HCT116 (cell line): ENCODE results near the gene ACVRL1.

Experiments
- CEBPB ChIP-seq: IDR thresholded peaks from 2 replicates; pipeline ENCODE4 v1.6.1; 2012; ENCODE audit warnings: low read depth
- EZH2 ChIP-seq: fragments of 200-600 bp; sonication (generic); IDR thresholded peaks from 2 replicates; pipeline ENCODE4 v1.6.1; 2017; ENCODE audit warnings: antibody characterized with exemption, mixed run types
- JUND ChIP-seq: IDR thresholded peaks from 2 replicates; pipeline ENCODE4 v1.6.1; 2012
- POLR2A ChIP-seq: IDR thresholded peaks from 2 replicates; pipeline ENCODE4 v1.7.0; 2011; ENCODE audit warnings: borderline replicate concordance; ENCODE audit not compliant: insufficient read depth, insufficient read length; ENCODE audit errors: extremely low read depth
- POLR2AphosphoS5 ChIP-seq: IDR thresholded peaks from 2 replicates; pipeline ENCODE4 v1.6.1; 2011; ENCODE audit warnings: mild to moderate bottlenecking, low read depth, low read length, moderate library complexity
- SIN3A ChIP-seq: IDR thresholded peaks from 2 replicates; pipeline ENCODE4 v1.6.1; 2012; ENCODE audit warnings: low read depth
- SRF ChIP-seq: IDR thresholded peaks from 2 replicates; pipeline ENCODE4 v1.6.1; 2012; ENCODE audit warnings: low read depth
- TF ChIP-seq, protein P1 (sequence below): IDR thresholded peaks from 2 replicates; pipeline ENCODE4 v1.6.1; 2012
- TF ChIP-seq, protein P2 (sequence below): IDR thresholded peaks from 2 replicates; pipeline ENCODE4 v1.6.1; 2011; ENCODE audit warnings: mild to moderate bottlenecking, low read length, moderate library complexity; ENCODE audit not compliant: insufficient replicate concordance; ENCODE audit errors: extremely low read depth
- TF ChIP-seq, protein P3 (sequence below), 3 experiments: fragments of 200-600 bp in 1 of 3; sonication (generic) in 1 of 3; IDR thresholded peaks in 2 of 3; conservative IDR thresholded peaks in 1 of 3; 2 replicates each; pipeline ENCODE4 v1.5.1; 2012 to 2017; ENCODE audit warnings: low read depth in 2 of 3, low read length in 2 of 3, antibody characterized with exemption in 1 of 3, borderline replicate concordance in 1 of 3, control low read depth in 1 of 3, mild to moderate bottlenecking in 1 of 3, mixed read lengths in 1 of 3, mixed run types in 1 of 3, moderate library complexity in 1 of 3; ENCODE audit not compliant: insufficient read depth in 1 of 3

DNA sequence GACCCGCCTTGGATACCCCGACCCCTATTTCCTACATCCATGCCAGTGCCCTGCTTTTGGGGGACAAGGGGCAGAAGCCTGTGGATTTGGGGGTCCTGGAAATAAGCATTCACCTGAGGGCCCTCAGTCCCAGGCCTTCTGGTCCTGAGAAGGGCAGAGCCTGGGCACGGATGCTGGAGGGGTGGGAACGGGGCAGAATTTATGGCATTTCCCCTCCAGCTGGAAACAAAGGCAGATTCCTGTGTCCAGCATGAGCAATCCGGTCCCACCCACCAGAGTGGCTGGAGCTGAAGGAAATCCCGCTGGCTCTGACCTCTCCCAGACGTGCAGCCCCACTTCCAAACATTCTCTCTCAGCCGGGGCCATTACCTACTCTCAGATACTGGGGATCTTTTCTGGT, 10.1 kb upstream of the ACVRL1 start:
- TF ChIP-seq, protein P1, sequence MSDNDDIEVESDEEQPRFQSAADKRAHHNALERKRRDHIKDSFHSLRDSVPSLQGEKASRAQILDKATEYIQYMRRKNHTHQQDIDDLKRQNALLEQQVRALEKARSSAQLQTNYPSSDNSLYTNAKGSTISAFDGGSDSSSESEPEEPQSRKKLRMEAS: no peak
- TF ChIP-seq, protein P2, sequence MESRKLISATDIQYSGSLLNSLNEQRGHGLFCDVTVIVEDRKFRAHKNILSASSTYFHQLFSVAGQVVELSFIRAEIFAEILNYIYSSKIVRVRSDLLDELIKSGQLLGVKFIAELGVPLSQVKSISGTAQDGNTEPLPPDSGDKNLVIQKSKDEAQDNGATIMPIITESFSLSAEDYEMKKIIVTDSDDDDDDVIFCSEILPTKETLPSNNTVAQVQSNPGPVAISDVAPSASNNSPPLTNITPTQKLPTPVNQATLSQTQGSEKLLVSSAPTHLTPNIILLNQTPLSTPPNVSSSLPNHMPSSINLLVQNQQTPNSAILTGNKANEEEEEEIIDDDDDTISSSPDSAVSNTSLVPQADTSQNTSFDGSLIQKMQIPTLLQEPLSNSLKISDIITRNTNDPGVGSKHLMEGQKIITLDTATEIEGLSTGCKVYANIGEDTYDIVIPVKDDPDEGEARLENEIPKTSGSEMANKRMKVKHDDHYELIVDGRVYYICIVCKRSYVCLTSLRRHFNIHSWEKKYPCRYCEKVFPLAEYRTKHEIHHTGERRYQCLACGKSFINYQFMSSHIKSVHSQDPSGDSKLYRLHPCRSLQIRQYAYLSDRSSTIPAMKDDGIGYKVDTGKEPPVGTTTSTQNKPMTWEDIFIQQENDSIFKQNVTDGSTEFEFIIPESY: no peak
- TF ChIP-seq EZH2 (no peak), CEBPB (no peak), POLR2A (no peak), POLR2AphosphoS5 (no peak), JUND (no peak), SIN3A (no peak), SRF (no peak)
- TF ChIP-seq, protein P3, sequence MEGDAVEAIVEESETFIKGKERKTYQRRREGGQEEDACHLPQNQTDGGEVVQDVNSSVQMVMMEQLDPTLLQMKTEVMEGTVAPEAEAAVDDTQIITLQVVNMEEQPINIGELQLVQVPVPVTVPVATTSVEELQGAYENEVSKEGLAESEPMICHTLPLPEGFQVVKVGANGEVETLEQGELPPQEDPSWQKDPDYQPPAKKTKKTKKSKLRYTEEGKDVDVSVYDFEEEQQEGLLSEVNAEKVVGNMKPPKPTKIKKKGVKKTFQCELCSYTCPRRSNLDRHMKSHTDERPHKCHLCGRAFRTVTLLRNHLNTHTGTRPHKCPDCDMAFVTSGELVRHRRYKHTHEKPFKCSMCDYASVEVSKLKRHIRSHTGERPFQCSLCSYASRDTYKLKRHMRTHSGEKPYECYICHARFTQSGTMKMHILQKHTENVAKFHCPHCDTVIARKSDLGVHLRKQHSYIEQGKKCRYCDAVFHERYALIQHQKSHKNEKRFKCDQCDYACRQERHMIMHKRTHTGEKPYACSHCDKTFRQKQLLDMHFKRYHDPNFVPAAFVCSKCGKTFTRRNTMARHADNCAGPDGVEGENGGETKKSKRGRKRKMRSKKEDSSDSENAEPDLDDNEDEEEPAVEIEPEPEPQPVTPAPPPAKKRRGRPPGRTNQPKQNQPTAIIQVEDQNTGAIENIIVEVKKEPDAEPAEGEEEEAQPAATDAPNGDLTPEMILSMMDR (IDR thresholded peaks at IDR 0.05 in 2 of 3, conservative IDR thresholded peaks at IDR 0.05 in 1 of 3; ENCODE audit: borderline replicate concordance in 1 of 3, insufficient read depth in 1 of 3, low read depth in 2 of 3, low read length in 2 of 3): no peak
